SK-N-SH (cell line): ENCODE data around the gene UBL7. TPM values are rescaled to one million over a fixed set of nuclear protein-coding genes. Genes with fewer than 3 reads are reported as not detected.

Experiments used
- CTCF ChIA-PET: fragments of 300-600, 350-600 bp; formaldehyde crosslinking; extraction: SDS; loops from one replicate; lab custom pipeline; 2021; lab: Yijun Ruan, JAX
- POLR2A ChIA-PET: fragments of 350-600 bp; sonication (Branson Sonifier 250); formaldehyde crosslinking; extraction: SDS; loops from one replicate; lab custom pipeline; 2020; ENCODE audit warnings: antibody characterized with exemption, inconsistent platforms; lab: Yijun Ruan, JAX
- DNase-seq: peaks from one replicate; pipeline ENCODE4 v3.0.0; 2012
- H2AFZ ChIP-seq: fragments of 200-600 bp; sonication (generic); 2 replicates; pipeline ENCODE4 v1.8.1; 2016; ENCODE audit warnings: antibody characterized with exemption, mild to moderate bottlenecking, low read depth
- H3F3A ChIP-seq: fragments of 200-600 bp; sonication (generic); replicated peaks from 2 replicates; pipeline ENCODE3; 2016; ENCODE audit warnings: antibody characterized with exemption, mild to moderate bottlenecking; ENCODE audit not compliant: insufficient read depth
- H3K27ac ChIP-seq, 2 experiments: fragments of 200-500 bp in 1 of 2; fragments of 200-600 bp in 1 of 2; sonication (Bioruptor generic) in 1 of 2; sonication (generic), shearing (Covaris generic) in 1 of 2; 2 replicates each; pipeline versions ENCODE4 v1.5.1 to v1.6.1; 2014 to 2016; ENCODE audit warnings: low read depth in 2 of 2, inconsistent platforms in 1 of 2, low read length in 1 of 2, mild to moderate bottlenecking in 1 of 2, mixed read lengths in 1 of 2
- H3K27me3 ChIP-seq: fragments of 200-600 bp; sonication (generic), shearing (Covaris generic); 2 replicates; pipeline ENCODE4 v1.6.1; 2016; ENCODE audit warnings: mixed run types; ENCODE audit not compliant: insufficient read depth
- H3K36me3 ChIP-seq, 2 experiments: fragments of 200-500 bp in 1 of 2; fragments of 200-600 bp in 1 of 2; sonication (Bioruptor generic) in 1 of 2; sonication (generic) in 1 of 2; replicated peaks in 1 of 2; 2 replicates each; pipeline versions ENCODE3 to v1.5.1; 2014 to 2016; ENCODE audit warnings: low read length in 1 of 2, mild to moderate bottlenecking in 1 of 2; ENCODE audit not compliant: insufficient read depth in 2 of 2, control insufficient read depth in 1 of 2
- H3K4me1 ChIP-seq, 2 experiments: fragments of 200-500 bp in 1 of 2; fragments of 200-600 bp in 1 of 2; sonication (Bioruptor generic) in 1 of 2; sonication (generic), shearing (Covaris generic) in 1 of 2; 2 replicates each; pipeline versions ENCODE4 v1.5.1 to v1.6.1; 2014 to 2016; ENCODE audit warnings: low read depth in 1 of 2, low read length in 1 of 2, mixed run types in 1 of 2; ENCODE audit not compliant: insufficient read depth in 2 of 2, control insufficient read depth in 1 of 2
- H3K4me2 ChIP-seq: fragments of 200-600 bp; sonication (generic), shearing (Covaris generic); 2 replicates; pipeline ENCODE4 v1.6.1; 2017; ENCODE audit warnings: mixed run types
- H3K4me3 ChIP-seq, 2 experiments: fragments of 200-500 bp in 1 of 2; fragments of 200-600 bp in 1 of 2; sonication (Bioruptor generic) in 1 of 2; sonication (generic), shearing (Covaris generic) in 1 of 2; 2 replicates each; pipeline versions ENCODE4 v1.5.1 to v1.8.1; 2014 to 2016; ENCODE audit warnings: low read depth in 2 of 2, inconsistent platforms in 1 of 2, low read length in 1 of 2, mild to moderate bottlenecking in 1 of 2, mixed read lengths in 1 of 2, moderate library complexity in 1 of 2
- H3K79me2 ChIP-seq: fragments of 200-600 bp; sonication (generic); 2 replicates; pipeline ENCODE4 v1.8.1; 2017; ENCODE audit warnings: mild to moderate bottlenecking; ENCODE audit not compliant: insufficient read depth
- H3K9ac ChIP-seq: fragments of 200-600 bp; sonication (generic); 2 replicates; pipeline ENCODE4 v1.6.1; 2017; ENCODE audit warnings: mixed run types
- H3K9me2 ChIP-seq: fragments of 200-600 bp; sonication (generic); 2 replicates; pipeline ENCODE4 v1.6.1; 2017; ENCODE audit warnings: mixed run types
- H3K9me3 ChIP-seq: fragments of 200-600 bp; sonication (generic); 2 replicates; pipeline ENCODE4 v1.6.1; 2017; ENCODE audit warnings: mixed run types, mild to moderate bottlenecking, moderate library complexity
- H4K20me1 ChIP-seq: fragments of 200-600 bp; sonication (generic); 2 replicates; pipeline ENCODE4 v1.6.1; 2017; ENCODE audit warnings: mild to moderate bottlenecking, mixed run types; ENCODE audit not compliant: insufficient read depth
- EP300 ChIP-seq, 2 experiments: IDR thresholded peaks; 2 replicates each; pipeline versions ENCODE4 v1.4.0 to v1.6.1; 2012; ENCODE audit warnings: borderline replicate concordance in 1 of 2, low read depth in 1 of 2, low read length in 1 of 2
- FOSL2 ChIP-seq: IDR thresholded peaks from 2 replicates; pipeline ENCODE4 v1.4.0; 2012; ENCODE audit warnings: low read depth, mild to moderate bottlenecking, moderate library complexity, borderline replicate concordance
- FOXJ3 ChIP-seq: sonication (generic); formaldehyde crosslinking; IDR thresholded peaks from 2 replicates; pipeline ENCODE4 v1.5.1; 2020; ENCODE audit warnings: mild to moderate bottlenecking, missing genetic modification reagents
- FOXM1 ChIP-seq: IDR thresholded peaks from 2 replicates; pipeline ENCODE4 v1.4.0; 2012; ENCODE audit warnings: low read depth, mild to moderate bottlenecking
- GABPA ChIP-seq: IDR thresholded peaks from 2 replicates; pipeline ENCODE4 v1.4.0; 2012; ENCODE audit warnings: low read depth, mild to moderate bottlenecking
- JUND ChIP-seq: IDR thresholded peaks from 2 replicates; pipeline ENCODE4 v1.4.0; 2012
- MXI1 ChIP-seq: IDR thresholded peaks from 2 replicates; pipeline ENCODE4 v1.6.1; 2012; ENCODE audit warnings: mild to moderate bottlenecking, low read depth, low read length, improper control_type of control experiment
- NFIC ChIP-seq: IDR thresholded peaks from 2 replicates; pipeline ENCODE4 v1.4.0; 2012; ENCODE audit warnings: borderline replicate concordance
- NRF1 ChIP-seq: IDR thresholded peaks from 2 replicates; pipeline ENCODE4 v1.6.1; 2012; ENCODE audit warnings: low read depth, mild to moderate bottlenecking, low read length
- PBX3 ChIP-seq: IDR thresholded peaks from 2 replicates; pipeline ENCODE4; 2012
- POLR2AphosphoS5 ChIP-seq: IDR thresholded peaks from 2 replicates; pipeline ENCODE4 v1.6.1; 2012; ENCODE audit warnings: low read depth, low read length
- RAD21 ChIP-seq: IDR thresholded peaks from 2 replicates; pipeline ENCODE4 v1.6.1; 2012; ENCODE audit warnings: mild to moderate bottlenecking, low read length
- RCOR1 ChIP-seq: fragments of 150-350 bp; IDR thresholded peaks from 2 replicates; pipeline ENCODE4 v1.6.1; 2017; ENCODE audit warnings: antibody characterized with exemption, low read length
- REST ChIP-seq: IDR thresholded peaks from 2 replicates; pipeline ENCODE4 v1.6.1; 2012; ENCODE audit warnings: mild to moderate bottlenecking, low read depth, low read length, moderate library complexity
- RFX5 ChIP-seq: IDR thresholded peaks from 2 replicates; pipeline ENCODE4 v1.6.1; 2012; ENCODE audit warnings: mild to moderate bottlenecking, improper control_type of control experiment, low read length
- RXRA ChIP-seq: IDR thresholded peaks from 2 replicates; pipeline ENCODE4 v1.4.0; 2012; ENCODE audit warnings: low read depth, mild to moderate bottlenecking, borderline replicate concordance
- SIN3A ChIP-seq: IDR thresholded peaks from 2 replicates; pipeline ENCODE4 v1.6.1; 2012; ENCODE audit warnings: low read depth, mild to moderate bottlenecking, low read length, moderate library complexity, borderline replicate concordance
- TCF12 ChIP-seq: IDR thresholded peaks from 2 replicates; pipeline ENCODE4 v1.4.0; 2012
- USF2 ChIP-seq: fragments of 150-350 bp; IDR thresholded peaks from 2 replicates; pipeline ENCODE4 v1.6.1; 2017; ENCODE audit warnings: antibody characterized with exemption, low read length, low read depth, borderline replicate concordance
- WGBS: methylation state at CpG from one replicate; pipeline ENCODE4 v1.1.6; 2017; ENCODE audit warnings: low lambda C conversion rate; 5-methylcytosine and 5-hydroxymethylcytosine counted together
- polyA plus RNA-seq, 3 experiments: library from polyadenylated mRNA; depleted of rRNA; stranded (reverse); fragments of >200 nt; gene quantifications; 2 replicates each; pipeline ENCODE4 v1.2.3, GENCODE V29; 2012
- TF ChIP-seq, protein P1 (sequence below): IDR thresholded peaks from 2 replicates; pipeline ENCODE4 v1.4.0; 2012; ENCODE audit warnings: low read depth, borderline replicate concordance

The UBL7 gene
- polyA plus RNA-seq, 1 of the 3 experiments (the other 2 are of a cell fraction), result 81.1 TPM

DNA sequence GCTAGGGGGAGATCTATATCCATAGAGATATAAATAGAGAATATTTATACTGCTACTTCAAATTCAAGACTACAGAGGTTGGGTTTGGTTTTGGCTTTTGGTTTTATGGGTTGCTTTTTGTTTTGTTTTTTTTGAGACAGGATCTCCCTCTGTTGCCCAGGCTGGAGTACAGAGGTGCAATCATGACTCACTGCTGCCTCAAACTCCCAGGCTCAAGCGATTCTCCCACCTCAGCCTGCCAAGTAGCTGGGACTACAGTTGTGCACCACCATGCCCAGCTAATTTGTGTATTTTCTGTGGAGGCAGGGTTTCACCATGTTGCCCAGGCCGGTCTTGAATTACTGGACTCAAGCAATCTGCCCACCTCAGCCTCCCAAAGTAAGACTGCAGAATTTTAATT, 3.9 kb upstream of the UBL7 start:
- no peak overlapping the region for H3K9ac ChIP-seq
- H3K4me1 ChIP-seq, result peaks cover 0 to 6% of the 10 kb centered on the region in 2 experiments; a peak in 1 of 4 replicates
- no peak overlapping the region for H3K27ac ChIP-seq
- DNase-seq, result no peak
- H3K4me2 ChIP-seq, result no peak overlapping the region
- H3F3A ChIP-seq, result peaks cover 4% of the 10 kb centered on the region
- H3K9me3 ChIP-seq, result no peaks in the 10 kb centered on the region
- ChIA-PET CTCF (no interaction called here), POLR2A (no interaction called here)
- H3K4me3 ChIP-seq, result no peak overlapping the region
- 89% methylated on average over 2 of the region's 2 CpGs for WGBS
- peaks cover 2 to 19% of the 10 kb centered on the region in 2 experiments for H3K36me3 ChIP-seq
- no peak for TF ChIP-seq FOXJ3 (CRISPR knock-in tag)
- no peak for TF ChIP-seq FOSL2
- TF ChIP-seq PBX3, result no peak
- TF ChIP-seq SIN3A, result no peak
- TF ChIP-seq MXI1, result no peak
- no peak for TF ChIP-seq TCF12
- no peak for TF ChIP-seq FOXM1
- no peak for TF ChIP-seq RXRA
- no peak for TF ChIP-seq USF2
- no peaks in the 10 kb centered on the region for H3K9me2 ChIP-seq
- H2AFZ ChIP-seq, result no peak overlapping the region
- H3K79me2 ChIP-seq, result peaks cover 22% of the 10 kb centered on the region
- H4K20me1 ChIP-seq, result no peaks in the 10 kb centered on the region
- no peaks in the 10 kb centered on the region for H3K27me3 ChIP-seq

GRCh38 chr15:74464216-74464615, 3.3 kb upstream of the UBL7 start:
- Histone ChIP-seq H3K27me3 (no peaks in the 10 kb centered on the region), H2AFZ (no peak overlapping the region), H3K9ac (no peak overlapping the region), H3K27ac (no peak overlapping the region), H3K9me2 (no peaks in the 10 kb centered on the region), H3K4me3 (no peak overlapping the region), H3F3A (peaks cover 4% of the 10 kb centered on the region), H3K9me3 (no peaks in the 10 kb centered on the region), H3K36me3 (peaks cover 2 to 19% of the 10 kb centered on the region in 2 experiments), H3K79me2 (peaks cover 28% of the 10 kb centered on the region), H3K4me2 (no peak overlapping the region), H4K20me1 (no peaks in the 10 kb centered on the region), H3K4me1 (peaks cover 0 to 6% of the 10 kb centered on the region in 2 experiments; a peak in 1 of 4 replicates)
- ChIA-PET POLR2A (no interaction called here), CTCF (no interaction called here)
- no peak for DNase-seq
- WGBS, result 92% methylated on average over 2 of the region's 2 CpGs
- no peak for TF ChIP-seq RAD21
- no peak for TF ChIP-seq SIN3A
- no peak for TF ChIP-seq NRF1
- no peak for TF ChIP-seq USF2
- TF ChIP-seq JUND, result no peak
- no peak for TF ChIP-seq EP300 (IDR thresholded peaks at IDR 0.05; ENCODE audit: borderline replicate concordance in 1 of 2, low read depth in 1 of 2, low read length in 1 of 2)
- TF ChIP-seq REST, result no peak
- TF ChIP-seq RCOR1, result no peak
- TF ChIP-seq GABPA, result no peak
- TF ChIP-seq POLR2AphosphoS5, result no peak
- TF ChIP-seq RFX5, result no peak
- TF ChIP-seq FOXJ3 (CRISPR knock-in tag), result no peak
- TF ChIP-seq, protein P1, sequence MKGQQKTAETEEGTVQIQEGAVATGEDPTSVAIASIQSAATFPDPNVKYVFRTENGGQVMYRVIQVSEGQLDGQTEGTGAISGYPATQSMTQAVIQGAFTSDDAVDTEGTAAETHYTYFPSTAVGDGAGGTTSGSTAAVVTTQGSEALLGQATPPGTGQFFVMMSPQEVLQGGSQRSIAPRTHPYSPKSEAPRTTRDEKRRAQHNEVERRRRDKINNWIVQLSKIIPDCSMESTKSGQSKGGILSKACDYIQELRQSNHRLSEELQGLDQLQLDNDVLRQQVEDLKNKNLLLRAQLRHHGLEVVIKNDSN, result no peak
- no peak for TF ChIP-seq NFIC
